ENCODE results near the gene C1QTNF2.

C1QTNF2 gene

DNA sequence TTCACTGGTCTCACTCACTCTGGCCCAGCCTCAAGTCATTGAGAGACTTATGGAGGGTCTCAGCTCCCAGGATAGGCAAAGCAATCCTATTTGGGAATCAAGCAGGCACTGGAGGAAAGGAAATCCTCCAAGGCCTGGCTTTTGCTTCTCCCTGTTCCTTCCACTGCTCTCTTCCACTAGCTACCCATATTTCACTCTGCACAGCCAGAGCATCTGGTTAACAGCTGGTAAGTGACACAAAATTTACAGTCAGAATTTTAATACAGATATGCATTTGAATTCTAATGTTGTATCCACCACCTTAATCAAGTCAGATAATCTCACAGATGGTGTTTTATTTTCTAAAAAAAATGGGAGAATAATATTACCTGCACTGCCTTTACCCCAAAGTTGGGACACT is 868 bp upstream of the C1QTNF2 start:
- no peak for DNase-seq (ENCODE audit: low spot score)

GRCh38 chr5:160370713-160371034 is 248 bp upstream of the C1QTNF2 start:
- no peak for DNase-seq (ENCODE audit: low spot score)

GRCh38 chr5:160367885-160368284 is 2.5 kb downstream of the C1QTNF2 start:
- DNase-seq (ENCODE audit: low spot score): no peak

DNA sequence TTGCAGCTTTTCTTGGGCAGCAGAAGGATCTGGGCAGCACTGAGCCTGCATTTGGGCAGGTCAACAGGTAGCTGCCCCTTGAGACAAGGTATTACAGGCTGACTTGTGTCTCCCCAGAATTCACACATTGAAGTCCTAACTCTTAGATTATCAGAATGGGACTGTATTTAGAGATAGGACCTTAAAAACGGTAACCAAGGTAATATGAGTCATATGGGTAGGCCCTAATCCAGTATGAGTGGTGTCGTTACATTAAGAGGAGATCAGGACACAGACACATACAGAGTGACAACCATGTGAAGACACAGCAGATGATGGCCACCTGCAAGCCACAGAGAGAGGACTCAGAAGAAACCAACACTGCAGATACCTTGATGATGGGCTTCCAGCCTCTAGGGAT is 3.2 kb downstream of the C1QTNF2 start:
- no peak for DNase-seq (ENCODE audit: low spot score)

DNA sequence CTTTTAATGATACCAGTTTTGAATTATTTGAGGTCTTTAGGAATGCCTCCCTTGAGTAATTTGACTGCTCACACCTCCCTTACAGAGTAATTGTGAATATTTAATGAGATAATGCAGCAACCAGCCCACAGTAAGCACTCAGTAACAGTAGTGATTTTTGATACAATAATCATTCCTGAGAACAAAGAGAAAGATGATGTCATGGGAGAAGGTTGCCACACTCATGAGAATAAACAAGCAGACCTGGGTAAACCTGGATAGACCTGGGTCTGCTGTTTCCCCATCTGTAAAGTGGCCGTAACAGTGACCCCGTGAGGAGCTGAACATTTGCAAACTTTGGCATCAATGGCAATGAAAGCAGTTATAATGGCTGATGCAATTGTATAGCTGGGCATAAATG is 4.2 kb downstream of the C1QTNF2 start:
- DNase-seq (ENCODE audit: low spot score): no peak

DNA sequence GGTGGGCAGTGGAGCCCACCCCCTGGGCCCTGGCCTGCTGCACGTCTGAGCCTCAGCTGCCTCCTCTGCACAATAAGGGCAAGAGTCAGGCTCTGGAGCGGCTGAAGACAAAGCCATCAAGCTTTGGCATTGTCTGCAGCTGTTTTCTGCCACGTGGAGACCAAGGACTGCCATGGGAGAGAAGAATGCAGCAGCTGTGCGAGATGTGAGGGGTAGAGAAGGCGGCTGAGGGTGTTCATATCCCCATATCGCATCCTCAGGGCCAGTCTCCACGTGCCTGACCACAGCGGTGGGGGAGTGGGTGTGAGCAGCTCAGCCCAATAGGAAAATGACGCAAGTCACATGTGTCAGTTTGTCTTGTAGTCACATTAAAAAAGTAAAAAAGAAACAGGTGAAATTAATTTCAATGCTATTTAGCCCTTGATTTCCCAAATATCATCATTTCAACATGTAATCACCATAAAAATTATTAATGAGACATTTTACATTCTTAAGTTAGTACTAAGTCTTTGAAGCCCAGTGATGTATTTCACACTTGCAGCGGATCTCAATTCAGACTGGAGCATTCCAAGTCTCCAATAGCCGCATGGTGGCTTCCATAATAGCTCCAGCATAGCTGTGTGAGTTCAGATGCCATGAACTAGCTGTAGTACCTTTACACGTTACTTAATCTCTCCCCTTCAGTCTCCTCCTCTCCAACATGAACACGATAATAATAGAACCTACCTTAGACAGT is 6.6 kb downstream of the C1QTNF2 start:
- DNase-seq (ENCODE audit: low spot score): no peak

DNA sequence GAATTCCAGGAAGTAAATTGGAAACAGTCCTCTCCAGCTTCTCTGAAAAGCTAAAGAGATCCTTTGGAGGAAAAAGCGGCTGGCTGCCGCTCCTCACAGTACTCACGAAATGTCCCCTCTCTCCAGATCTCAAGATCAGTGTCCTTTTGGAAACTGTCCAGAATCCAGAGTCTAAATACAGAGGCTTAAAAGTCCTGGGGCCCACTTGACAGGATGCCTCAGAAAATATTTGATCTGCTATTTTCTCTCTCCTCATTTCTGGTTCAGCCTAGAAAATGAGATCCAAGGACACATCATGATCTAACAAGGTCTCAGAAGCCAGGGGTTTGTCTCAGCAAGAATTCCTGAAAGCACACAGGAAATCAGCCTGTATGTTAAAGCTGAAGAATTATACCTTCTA is 7.2 kb downstream of the C1QTNF2 start:
- no peak for DNase-seq (ENCODE audit: low spot score)

GRCh38 chr5:160361624-160362228 is 8.7 kb downstream of the C1QTNF2 start:
- no peak for DNase-seq (ENCODE audit: low spot score)

DNA sequence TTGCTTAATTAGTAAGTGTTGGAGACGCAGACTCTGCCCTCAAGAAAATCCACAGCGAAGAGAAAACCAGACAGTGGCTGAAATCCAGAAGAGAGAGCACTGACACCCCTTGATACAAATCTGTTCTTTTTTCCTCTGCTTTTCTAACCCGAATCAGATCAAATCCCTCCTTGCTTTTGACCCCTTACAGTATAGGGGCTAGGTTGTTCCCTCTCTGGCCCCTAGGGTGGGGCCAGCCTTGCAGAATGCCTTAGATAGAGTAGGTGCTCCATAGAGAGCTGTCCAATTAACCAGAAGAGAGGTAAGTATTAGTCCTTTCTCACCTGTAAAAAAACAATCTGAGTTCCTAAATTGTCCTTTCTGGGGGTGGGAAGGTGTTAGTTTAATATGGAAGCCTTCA is 10.1 kb downstream of the C1QTNF2 start:
- no peak for DNase-seq (ENCODE audit: low spot score)

DNA sequence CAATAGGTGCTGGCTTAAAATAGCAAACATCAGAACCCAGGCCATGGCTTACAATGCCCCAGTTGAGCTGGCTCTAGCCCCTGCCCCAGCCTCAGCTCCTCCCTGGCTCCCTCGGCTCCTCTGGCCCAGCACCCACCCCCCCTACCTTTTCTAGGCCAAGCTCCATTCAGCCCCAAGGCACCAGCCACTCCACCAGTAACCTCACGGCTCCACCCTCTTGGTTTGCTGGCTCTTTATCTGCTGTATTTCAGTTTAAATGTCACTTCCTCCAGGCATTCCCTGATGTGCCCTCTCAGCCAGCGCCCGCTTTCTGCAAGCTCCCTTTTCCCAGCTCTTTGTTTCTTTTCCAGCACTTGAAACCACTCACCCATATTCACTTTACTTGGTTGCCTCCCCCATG is 10.6 kb downstream of the C1QTNF2 start:
- no peak for DNase-seq (ENCODE audit: low spot score)

DNA sequence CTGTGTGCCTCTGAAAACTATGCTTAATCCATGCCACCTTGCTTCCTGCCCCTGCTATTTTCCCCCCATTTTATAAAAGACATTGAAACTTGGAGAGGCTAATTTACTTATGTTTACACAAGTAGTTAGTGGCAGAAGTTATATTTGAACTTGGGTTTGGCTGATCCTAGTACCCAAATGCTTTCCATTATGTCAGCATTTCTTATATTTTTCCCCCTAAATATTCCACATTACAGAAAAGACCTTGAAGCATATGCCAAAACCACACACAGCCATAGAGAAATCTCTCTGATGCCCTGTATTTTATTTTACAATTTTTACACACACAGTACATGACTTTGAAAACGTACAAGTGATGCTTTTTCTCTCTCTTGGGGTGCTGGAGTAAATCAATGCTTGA is 11.2 kb downstream of the C1QTNF2 start:
- DNase-seq (ENCODE audit: low spot score): no peak

DNA sequence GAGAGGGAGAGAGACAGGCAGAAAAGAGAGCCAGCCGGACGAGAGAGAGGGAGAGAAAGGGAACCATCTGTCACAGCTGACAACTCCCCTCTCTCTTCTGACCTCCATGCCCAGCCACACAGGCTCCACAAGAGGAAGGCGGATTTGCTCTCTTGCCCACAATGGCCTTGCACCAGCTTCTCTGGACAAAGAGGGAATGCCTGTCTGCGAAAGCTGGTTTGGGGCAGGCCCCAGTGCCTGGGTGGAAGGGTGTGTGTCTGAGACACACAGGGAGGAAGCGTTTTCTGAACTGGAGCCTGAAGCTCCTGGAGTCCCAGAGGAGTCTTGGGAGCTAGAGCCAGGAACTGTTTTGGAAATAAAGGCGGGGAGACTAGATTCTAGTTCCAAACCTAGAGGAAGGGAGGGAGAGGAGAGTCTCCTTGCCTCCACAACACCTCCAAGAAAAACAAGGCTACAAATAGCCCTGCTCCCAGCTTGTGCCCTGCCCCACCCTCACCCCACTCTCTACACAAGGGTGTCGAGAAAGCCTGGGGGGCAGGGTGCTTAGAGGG is 12.5 kb downstream of the C1QTNF2 start:
- DNase-seq (ENCODE audit: low spot score): no peak

DNA sequence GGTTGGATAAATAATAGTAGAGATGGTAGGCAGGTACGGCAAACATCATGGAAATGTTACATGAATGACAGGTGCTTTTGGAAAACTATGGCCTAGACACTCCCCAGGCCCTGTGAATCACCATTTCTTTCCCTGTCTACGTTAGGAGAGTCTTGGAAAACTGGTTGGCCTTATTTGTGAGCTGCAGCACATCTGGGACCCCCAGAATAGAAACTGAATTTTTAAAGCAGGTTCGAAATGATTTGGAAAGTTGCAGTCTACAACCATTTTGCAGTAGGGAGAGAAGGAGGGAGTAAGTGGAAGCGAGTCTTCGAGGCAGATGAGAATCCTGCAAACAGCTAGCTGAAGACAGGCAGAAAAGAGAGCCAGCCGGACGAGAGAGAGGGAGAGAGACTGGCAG is 13.0 kb downstream of the C1QTNF2 start:
- no peak for DNase-seq (ENCODE audit: low spot score)

DNA sequence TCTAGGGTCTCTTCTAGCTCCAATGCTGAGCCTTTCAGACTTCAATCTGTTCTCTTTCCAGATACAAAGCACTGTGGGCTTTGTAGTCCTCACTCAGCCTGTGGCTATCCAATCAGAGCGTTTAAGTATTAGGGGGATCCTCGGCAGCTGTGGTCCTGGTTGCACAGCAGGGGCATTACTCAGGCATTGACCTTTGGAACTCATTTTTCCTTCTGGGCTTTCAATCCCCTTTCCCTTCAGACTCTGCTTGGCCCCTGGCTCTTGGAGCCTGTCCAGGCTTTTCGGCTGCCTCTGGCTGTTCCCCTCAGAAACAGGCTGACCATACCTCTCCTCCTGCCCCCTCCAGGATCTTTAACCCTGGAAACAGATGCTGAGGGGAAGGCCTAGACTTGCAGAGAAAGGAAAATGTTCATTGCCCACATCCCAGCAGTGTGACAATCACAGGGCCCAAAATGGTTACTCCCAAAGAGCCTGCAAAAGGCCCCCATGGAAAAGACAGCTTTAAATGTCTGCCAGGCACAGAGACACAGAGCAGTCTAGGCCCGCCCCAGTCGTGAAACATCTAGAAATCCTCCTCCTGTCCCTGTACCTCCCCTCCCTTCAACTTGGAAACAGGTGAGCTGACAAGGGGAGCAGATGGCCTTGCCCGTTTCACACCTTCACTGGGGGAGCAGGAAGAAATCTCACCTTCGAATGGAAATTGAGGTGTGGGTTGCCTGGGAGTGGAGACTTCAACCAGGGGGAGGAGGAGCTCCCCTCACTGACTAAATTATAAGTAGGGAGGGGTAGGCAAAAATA is 13.7 kb downstream of the C1QTNF2 start:
- no peak for DNase-seq (ENCODE audit: low spot score)

DNA sequence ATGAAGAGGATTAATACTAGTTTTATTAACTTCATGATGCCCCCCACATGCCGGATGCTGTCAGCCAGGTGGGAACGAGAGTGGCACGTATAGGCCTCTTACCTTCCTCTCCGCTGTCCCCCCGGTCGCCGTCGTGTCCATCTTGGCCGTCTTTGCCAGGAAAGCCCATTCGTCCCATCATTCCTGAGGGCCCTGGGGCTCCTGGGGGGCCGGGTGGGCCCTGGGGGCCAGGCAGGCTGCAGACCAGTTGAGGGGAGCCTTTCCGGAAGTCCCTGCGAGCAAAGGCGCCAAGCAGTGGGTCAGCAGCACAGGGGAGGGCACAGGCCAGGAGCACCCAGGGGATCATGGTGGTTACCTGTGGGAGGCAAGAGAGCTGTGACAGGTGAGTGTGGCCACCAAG is 15.8 kb downstream of the C1QTNF2 start:
- DNase-seq (ENCODE audit: low spot score): no peak

- peak; percentile 53 for DNase-seq (ENCODE audit: low spot score)
These were observed 17.0 kb downstream of the C1QTNF2 start for GRCh38 chr5:160353379-160353778.

DNA sequence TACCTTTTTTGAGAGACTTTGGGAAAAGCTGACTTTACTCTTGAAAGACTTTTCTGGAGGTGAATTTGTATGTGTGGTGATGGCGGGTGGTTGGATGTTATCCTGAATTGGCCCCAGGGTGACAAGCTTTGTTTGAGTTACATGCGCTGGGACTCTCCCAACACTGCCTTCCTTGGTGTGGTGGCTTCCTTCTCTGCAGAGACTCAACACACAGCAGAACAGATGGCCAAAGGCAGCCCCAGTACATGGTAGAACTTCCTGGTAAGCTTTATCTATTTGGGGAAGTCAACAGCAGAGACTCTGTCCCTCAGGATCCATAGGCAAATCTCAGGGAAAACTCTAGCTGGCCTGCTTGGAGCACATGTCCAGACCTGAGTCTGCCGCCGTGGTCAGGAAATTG is 18.1 kb downstream of the C1QTNF2 start:
- DNase-seq (ENCODE audit: low spot score): no peak

- DNase-seq (ENCODE audit: low spot score): no peak
These were observed 20.5 kb downstream of the C1QTNF2 start for GRCh38 chr5:160349935-160350303.

DNA sequence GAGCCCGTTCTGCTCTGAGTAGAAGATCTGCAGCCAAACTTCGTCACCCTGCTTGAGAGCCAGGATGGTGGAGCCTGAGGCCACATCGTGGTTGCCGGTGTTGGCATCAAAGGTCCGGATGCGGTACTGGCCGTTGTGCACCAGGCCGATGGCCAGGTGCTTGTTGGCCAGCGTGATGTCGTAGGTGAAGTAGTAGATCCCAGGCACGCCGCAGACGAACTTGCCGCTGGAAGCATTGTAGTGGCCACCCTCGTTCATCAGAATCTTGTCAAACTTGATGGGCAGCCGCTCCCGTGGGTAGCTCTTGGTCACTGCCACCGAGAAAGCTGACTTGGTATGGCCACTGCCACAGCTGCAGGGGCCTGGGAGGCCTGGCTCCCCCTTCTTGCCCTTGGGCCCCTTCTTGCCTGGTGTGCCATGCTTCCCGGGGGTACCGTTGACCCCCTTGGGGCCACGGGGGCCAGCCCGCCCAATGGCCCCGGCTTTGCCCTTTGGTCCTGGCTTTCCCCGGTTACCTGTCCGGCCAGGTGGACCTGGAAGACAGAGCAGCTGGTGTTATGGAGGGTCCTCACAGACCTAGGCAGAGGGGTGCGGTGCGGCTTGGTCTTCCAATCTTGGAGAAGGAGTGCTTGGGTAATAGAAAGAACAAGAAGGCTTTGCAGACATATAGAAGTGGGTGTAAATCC is 21.0 kb downstream of the C1QTNF2 start:
- no peak for DNase-seq (ENCODE audit: low spot score)

DNA sequence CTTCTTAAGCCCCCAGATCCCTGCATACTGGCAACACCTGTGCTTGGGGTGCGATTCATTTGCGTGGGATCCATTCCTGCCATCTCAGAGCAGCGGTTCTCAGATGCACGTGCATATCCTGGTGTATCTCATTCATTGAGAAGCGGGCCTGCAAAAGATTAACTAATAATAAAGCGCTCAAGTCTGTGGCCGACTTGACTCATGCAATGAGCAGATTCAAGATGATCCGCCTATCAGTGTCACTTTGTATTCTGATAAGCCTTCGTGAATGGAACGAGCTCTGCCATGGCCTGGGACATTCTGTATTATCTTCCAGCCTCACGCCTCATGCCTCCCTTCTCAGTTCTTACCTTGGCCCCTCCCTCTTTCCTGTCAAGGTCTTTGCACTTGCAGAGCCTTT is 22.3 kb downstream of the C1QTNF2 start:
- DNase-seq (ENCODE audit: low spot score): no peak

- no peak for DNase-seq (ENCODE audit: low spot score)
These were observed 23.0 kb downstream of the C1QTNF2 start for GRCh38 chr5:160347448-160347847.

GRCh38 chr5:160342413-160342941 is 27.9 kb downstream of the C1QTNF2 start:
- no peak for DNase-seq (ENCODE audit: low spot score)

Data from putamen (tissue), 1 donor.